ENCODE measurements around the gene IGF2BP3. TPM values are rescaled to one million over a fixed set of nuclear protein-coding genes. Genes with fewer than 3 reads are reported as not detected.
"Not testable (repeated sequence)": the region's sequence is repeated elsewhere in the genome, so short reads cannot be mapped to it uniquely, and the experiment has no call there.

The IGF2BP3 gene
- total RNA-seq, result 44.0 TPM in 2 replicates

GRCh38 chr7:23470330-23471105 lies at the start of gene IGF2BP3:
Gene IGF2BP3 (minus strand): TSS chr7:23470491. CDS start chr7:23470110, 381 bp downstream.
- Histone ChIP-seq H3K4me3 (ENCODE audit: low read depth, low read length) (peak within 1 kb of the TSS; percentile 91), H3K27me3 (ENCODE audit: control insufficient read depth, insufficient read depth, low read length) (no peaks in the 10 kb centered on the region), H3K36me3 (ENCODE audit: control insufficient read depth, insufficient read depth, low read length) (no peaks in the 10 kb centered on the region)
- no peak for TF ChIP-seq CTCF (IDR thresholded peaks at IDR 0.05; ENCODE audit: insufficient read depth, low read length, poor library complexity, severe bottlenecking)
- peak; percentile 85 for DNase-seq (ENCODE audit: low read depth)

DNA sequence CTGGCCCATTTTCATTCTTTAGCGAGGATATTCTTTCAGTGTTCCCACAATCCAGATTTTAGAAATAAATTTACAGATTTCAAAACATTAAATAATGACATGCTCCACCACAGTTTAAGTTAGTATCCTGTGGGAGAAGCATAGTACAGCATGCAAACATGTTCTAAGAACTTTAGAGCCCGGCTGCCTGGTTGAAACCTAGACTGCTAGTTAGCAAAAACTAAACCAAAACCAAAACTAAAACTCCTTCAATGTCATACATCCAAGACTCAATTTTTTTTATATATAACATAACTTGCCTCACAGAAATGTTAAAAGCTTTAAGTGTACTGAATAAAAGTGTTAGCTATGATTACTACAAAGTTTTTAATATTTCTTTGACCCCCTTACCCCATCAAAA lies 44.5 kb upstream of the IGF2BP3 start:
- no peak for TF ChIP-seq CTCF (IDR thresholded peaks at IDR 0.05; ENCODE audit: insufficient read depth, low read length, poor library complexity, severe bottlenecking)
- H3K36me3 ChIP-seq (ENCODE audit: control insufficient read depth, insufficient read depth, low read length), result peaks cover 3% of the 10 kb centered on the region
- no peak overlapping the region for H3K4me3 ChIP-seq (ENCODE audit: low read depth, low read length)
- DNase-seq (ENCODE audit: low read depth), result no peak
- H3K27me3 ChIP-seq (ENCODE audit: control insufficient read depth, insufficient read depth, low read length), result no peaks in the 10 kb centered on the region

DNA sequence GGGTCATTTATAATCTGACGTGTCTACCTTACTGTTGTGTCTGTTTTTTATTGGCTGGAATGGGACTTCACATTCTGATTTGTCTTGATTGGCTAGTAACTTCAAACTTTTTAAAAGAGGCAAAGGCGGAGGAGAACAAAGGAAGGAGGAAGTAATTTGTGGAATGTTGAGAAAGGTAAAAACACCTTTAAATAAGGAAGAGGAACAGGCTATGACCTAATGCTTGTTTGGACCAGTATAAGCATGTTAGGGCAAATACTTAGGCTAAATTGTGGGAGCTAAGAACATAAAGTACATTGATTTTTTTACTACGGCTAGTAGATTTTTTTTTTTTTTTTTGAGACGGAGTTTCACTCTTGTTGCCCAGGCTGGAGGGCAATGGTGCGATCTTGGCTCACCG lies 43.5 kb upstream of the IGF2BP3 start:
- not testable (repeated sequence) for H3K36me3 ChIP-seq (ENCODE audit: control insufficient read depth, insufficient read depth, low read length); DNase-seq (ENCODE audit: low read depth); H3K4me3 ChIP-seq (ENCODE audit: low read depth, low read length); H3K27me3 ChIP-seq (ENCODE audit: control insufficient read depth, insufficient read depth, low read length)

DNA sequence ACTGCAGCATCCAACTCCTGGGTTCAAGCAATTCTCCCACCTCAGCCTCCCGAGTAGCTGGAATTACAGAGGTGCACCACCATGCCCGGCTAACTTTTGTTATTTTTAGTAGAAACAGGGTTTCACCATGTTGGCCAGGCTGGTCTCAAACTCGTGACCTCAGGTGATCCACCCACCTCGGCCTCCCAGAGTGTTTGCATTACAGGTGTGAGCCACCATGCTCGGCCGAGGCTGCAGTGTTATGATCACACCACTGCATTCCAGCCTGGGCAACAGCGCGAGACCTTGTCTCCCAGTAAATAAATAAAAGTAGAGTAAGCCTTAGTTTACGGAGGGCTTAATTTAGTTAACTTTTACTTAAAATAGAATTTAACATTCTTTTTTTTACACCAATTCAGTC lies 23.7 kb upstream of the IGF2BP3 start:
- Histone ChIP-seq H3K27me3 (ENCODE audit: control insufficient read depth, insufficient read depth, low read length) (no peaks in the 10 kb centered on the region), H3K4me3 (ENCODE audit: low read depth, low read length) (no peak overlapping the region), H3K36me3 (ENCODE audit: control insufficient read depth, insufficient read depth, low read length) (no peaks in the 10 kb centered on the region)
- no peak for TF ChIP-seq CTCF (IDR thresholded peaks at IDR 0.05; ENCODE audit: insufficient read depth, low read length, poor library complexity, severe bottlenecking)
- DNase-seq (ENCODE audit: low read depth), result no peak

DNA sequence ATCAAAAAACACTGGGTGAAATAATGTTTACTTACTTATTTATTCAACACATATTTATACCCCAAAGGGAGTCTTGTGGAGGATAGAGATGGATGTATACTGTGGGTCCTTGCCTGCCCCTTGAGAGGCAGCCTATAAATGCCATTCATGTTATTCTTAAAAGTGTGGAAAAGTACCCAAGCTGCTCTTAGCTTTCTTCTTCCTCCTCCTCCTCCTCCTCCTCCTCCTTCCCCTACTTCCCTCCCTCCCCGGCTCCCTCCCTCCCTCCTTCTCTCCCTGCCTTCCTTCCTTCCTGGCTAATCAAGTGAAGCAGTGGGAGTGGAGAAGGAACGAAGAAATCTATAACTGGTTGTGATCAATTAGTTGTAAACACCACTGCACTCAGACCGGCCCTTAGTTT lies 21.2 kb upstream of the IGF2BP3 start:
- DNase-seq (ENCODE audit: low read depth), result no peak
- no peaks in the 10 kb centered on the region for H3K27me3 ChIP-seq (ENCODE audit: control insufficient read depth, insufficient read depth, low read length)
- no peak overlapping the region for H3K4me3 ChIP-seq (ENCODE audit: low read depth, low read length)
- no peaks in the 10 kb centered on the region for H3K36me3 ChIP-seq (ENCODE audit: control insufficient read depth, insufficient read depth, low read length)
- no peak for TF ChIP-seq CTCF (IDR thresholded peaks at IDR 0.05; ENCODE audit: insufficient read depth, low read length, poor library complexity, severe bottlenecking)

GRCh38 chr7:23490357-23491135 lies 20.3 kb upstream of the IGF2BP3 start:
- H3K4me3 ChIP-seq (ENCODE audit: low read depth, low read length), result peak overlapping the region; percentile 55
- H3K27me3 ChIP-seq (ENCODE audit: control insufficient read depth, insufficient read depth, low read length), result no peaks in the 10 kb centered on the region
- DNase-seq (ENCODE audit: low read depth), result no peak
- no peaks in the 10 kb centered on the region for H3K36me3 ChIP-seq (ENCODE audit: control insufficient read depth, insufficient read depth, low read length)
- no peak for TF ChIP-seq CTCF (IDR thresholded peaks at IDR 0.05; ENCODE audit: insufficient read depth, low read length, poor library complexity, severe bottlenecking)

- H3K27me3 ChIP-seq (ENCODE audit: control insufficient read depth, insufficient read depth, low read length); H3K4me3 ChIP-seq (ENCODE audit: low read depth, low read length); H3K36me3 ChIP-seq (ENCODE audit: control insufficient read depth, insufficient read depth, low read length); DNase-seq (ENCODE audit: low read depth): not testable (repeated sequence)
Observed at GRCh38 chr7:23488714-23489113, 18.4 kb upstream of the IGF2BP3 start.

Data from kidney epithelial cell (primary cell).